Measurements from ENCODE around the gene TMEM175.

TMEM175 gene

DNA sequence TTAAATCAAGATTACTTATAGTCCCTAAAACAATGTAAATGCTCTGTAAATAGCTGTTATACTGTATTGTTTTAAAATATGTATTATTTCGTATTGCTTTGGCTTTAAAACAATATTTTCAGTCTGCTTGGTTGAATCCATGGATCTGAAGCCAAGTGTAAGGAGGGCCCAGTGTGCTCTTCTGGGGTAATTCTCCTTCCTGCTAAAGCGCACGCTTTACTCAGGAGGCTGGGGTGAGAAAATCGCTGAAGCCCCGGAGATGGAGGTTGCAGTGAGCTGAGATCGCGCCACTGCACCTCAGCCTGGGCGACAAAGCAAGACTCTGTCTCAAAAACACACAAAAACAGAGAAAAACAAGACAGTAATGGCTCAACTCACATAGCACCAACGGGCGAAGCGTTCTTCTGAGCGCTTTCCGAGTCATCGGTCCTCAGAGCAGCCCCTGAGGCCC, 54.2 kb downstream of the TMEM175 start:
- TF ChIP-seq CTCF (conservative IDR thresholded peaks at IDR 0.05): no peak
- H3K27ac ChIP-seq: peak overlapping the region; percentile 88

GRCh38 chr4:986879-987623, 54.8 kb downstream of the TMEM175 start, which contains the start of gene IDUA:
Gene IDUA, plus strand, starts transcription at chr4:987044. Its CDS starts 41 bp downstream, at chr4:987085.
- TF ChIP-seq CTCF (conservative IDR thresholded peaks at IDR 0.05): peak; percentile 72

GRCh38 chr4:987624-988513, 55.6 kb downstream of the TMEM175 start:
- TF ChIP-seq CTCF (conservative IDR thresholded peaks at IDR 0.05): no peak
- H3K27ac ChIP-seq: peak overlapping the region; percentile 88

More at GRCh38 chr4:986879-987623, 54.8 kb downstream of the TMEM175 start, which contains the start of gene IDUA:
- peak within 1 kb of the TSS; percentile 88 for H3K27ac ChIP-seq

DNA sequence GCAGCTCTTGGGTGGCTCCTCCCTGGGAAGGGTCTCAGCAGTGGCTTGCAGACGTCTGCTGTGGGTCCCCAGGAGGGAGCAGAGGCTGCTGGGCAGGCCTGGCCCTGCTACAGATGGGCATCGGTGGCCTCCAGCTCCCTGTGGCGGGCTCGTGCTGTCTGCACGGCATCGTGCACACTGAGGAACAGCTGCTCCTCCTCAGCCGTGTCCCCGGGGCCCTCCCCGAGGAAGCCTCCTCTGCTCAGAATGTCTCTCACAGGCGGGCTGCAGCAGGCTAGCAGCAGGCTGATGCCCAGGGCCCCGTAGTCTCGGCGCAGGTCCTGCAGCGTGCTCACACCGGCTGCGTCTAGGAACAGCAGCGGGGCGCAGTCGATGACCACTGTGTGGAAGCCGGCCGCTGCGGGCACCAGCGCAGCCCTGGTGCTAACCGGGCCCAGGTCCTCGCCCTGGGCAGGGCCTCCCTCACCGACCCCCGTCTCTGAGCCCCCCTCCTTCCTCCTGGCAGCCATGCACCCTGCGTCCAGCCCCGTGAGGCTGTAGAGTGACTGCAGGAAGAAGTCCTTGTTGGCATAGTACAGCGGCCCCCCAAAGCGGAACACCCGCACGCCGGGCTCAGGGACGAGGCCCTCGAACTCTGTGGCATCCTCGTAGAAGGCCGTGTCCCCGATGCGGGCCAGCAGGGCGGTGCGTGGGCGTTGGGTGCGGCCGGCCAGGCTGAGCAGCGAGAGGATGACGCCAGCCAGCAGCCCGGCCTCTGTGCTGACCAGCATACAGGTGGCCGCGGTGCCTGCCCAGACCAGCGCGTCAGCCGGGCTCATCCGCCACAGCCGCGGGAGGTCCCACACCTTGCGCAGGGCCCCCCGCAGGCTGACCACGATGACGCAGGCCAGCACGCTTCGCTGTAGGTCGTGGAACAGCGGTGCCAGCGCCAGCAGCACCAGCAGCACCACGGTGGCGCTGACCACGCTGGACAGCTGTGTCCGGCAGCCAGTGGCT, 56.8 kb downstream of the TMEM175 start:
- H3K27ac ChIP-seq: no peak overlapping the region; the same call in 1 of the 2 replicates
- no peak for TF ChIP-seq CTCF (conservative IDR thresholded peaks at IDR 0.05)

DNA sequence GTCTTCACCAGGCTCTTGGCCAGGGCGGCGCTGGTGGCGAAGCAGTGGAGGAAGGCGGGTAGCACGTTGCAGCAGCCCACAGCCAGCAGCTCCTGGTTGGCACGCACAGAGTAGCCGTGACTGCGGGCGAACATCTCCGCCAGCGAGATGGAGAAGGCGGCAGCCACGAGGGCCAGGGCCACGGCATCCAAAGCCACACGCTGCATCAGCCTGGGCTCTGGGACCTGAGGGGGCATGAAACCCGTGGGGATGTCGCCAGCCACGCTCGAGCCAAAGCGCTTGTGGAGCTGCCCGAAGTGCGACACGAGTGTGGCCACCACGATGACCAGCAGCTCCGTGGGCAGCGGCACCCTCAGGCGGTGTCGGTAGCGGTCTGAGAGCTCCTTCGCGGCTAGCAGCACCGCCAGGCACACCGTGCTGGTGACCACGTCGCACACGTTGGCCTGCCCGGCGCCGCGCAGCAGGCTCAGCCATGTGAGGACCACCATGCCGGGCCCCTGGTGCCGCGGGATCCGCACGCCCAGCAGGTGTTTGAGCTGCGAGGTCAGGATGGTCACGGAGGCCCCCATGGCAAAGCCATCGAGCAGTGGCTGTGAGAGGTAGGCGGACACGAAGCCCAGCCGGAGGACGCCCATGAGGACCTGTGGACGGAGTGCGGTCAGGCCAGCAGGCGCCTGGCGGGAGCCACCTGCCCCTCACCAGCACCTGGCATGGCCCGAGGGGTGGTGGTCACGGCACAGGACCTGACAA, 57.6 kb downstream of the TMEM175 start:
- H3K27ac ChIP-seq: no peak overlapping the region
- no peak for TF ChIP-seq CTCF (conservative IDR thresholded peaks at IDR 0.05)

DNA sequence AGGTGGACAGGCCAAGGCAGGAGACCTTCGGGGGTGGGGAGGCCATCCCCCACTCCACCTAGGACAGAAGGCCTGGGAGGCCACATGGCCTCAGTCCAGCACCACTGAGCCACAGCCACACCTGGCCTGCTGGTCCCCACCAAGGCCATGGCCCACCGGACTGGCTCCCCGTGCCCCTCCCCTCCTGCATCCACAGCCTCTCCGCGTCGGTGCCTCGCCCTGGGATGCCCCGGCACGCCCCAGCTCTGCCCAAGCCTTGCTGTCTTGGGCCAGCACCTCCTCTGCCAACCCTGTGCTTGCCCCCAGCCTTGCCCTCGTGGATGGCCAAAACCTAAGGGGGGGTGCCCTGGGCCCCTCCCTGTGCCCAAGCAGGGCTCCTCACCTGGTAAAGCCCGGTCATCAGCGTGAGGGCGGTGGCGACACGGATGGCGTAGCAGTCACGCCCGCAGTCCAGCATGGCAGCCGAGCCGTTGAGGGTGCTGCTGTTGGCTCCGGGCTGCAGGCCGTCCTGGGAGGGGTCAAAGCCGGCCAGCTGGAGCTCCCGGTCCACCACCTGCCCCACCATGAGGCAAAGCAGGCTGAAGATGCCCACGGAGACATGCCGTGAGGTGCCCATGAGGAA, 58.6 kb downstream of the TMEM175 start:
- TF ChIP-seq CTCF (conservative IDR thresholded peaks at IDR 0.05): no peak
- no peak overlapping the region; the same call in 1 of the 2 replicates for H3K27ac ChIP-seq
